Ascending aorta (tissue), 2 donors: ENCODE data around the gene SLC25A10. TPM values are rescaled to one million over a fixed set of nuclear protein-coding genes. Genes with fewer than 3 reads are reported as not detected.

Experiments used
- DNase-seq, 2 donors: peaks; one replicate each; pipeline ENCODE4 v3.0.0-alpha.2; 2019; ENCODE audit warnings: low spot score in 2 of 2
- H3K27ac ChIP-seq, 2 donors: fragments of 200-600 bp; sonication (generic); one replicate each; pipeline ENCODE4 v1.5.1; 2016 to 2017; ENCODE audit warnings: mild to moderate bottlenecking in 1 of 2
- H3K27me3 ChIP-seq: fragments of 200-600 bp; sonication (generic); one replicate; pipeline ENCODE4 v1.5.1; 2017
- H3K36me3 ChIP-seq, 2 donors: fragments of 200-600 bp; sonication (generic); one replicate each; pipeline ENCODE4 v1.5.1; 2016
- H3K4me1 ChIP-seq, 2 donors: fragments of 200-600 bp; sonication (generic); one replicate each; pipeline ENCODE4 v1.5.1; 2016 to 2017; ENCODE audit warnings: mild to moderate bottlenecking in 1 of 2
- H3K4me3 ChIP-seq, 2 donors: fragments of 200-600 bp; sonication (generic); one replicate each; pipeline ENCODE4 v1.5.1; 2016 to 2017; ENCODE audit warnings: mild to moderate bottlenecking in 1 of 2
- H3K9me3 ChIP-seq, 2 donors: fragments of 200-600 bp; sonication (generic); one replicate each; pipeline ENCODE4 v1.5.1; 2016
- CTCF ChIP-seq, 3 experiments: fragments of 200-600 bp in 2 of 3; fragments of 450-650 bp in 1 of 3; sonication (generic) in 2 of 3; IDR thresholded peaks; one replicate each; pipeline ENCODE4 v1.5.1; 2016 to 2019; ENCODE audit warnings: antibody characterized with exemption in 3 of 3, mild to moderate bottlenecking in 1 of 3, moderate library complexity in 1 of 3
- intact Hi-C: fragments of 100-400 bp; cut with DNase I; formaldehyde crosslinking; loops from one replicate; pipeline ENCODE4 v1.15.1; 2023
- total RNA-seq: library from RNA; depleted of rRNA; stranded (reverse); fragments of >200 nt; gene quantifications from one replicate; pipeline ENCODE4 v1.1.0, GENCODE V29; 2016

The SLC25A10 gene
- total RNA-seq, 1 donor from 2014 or later, result 0.53 TPM

- no peak for DNase-seq
- Histone ChIP-seq H3K4me3 (no peak overlapping the region), H3K27me3 (no peaks in the 10 kb centered on the region), H3K9me3 (no peaks in the 10 kb centered on the region), H3K4me1 (peaks cover 8 to 9% of the 10 kb centered on the region in 2 donors), H3K27ac (no peak overlapping the region), H3K36me3 (peaks cover 78 to 89% of the 10 kb centered on the region in 2 donors)
- TF ChIP-seq CTCF (IDR thresholded peaks at IDR 0.05), result no peak
- intact Hi-C loops, result no loop called here
Observed at GRCh38 chr17:81697261-81698044, 14.6 kb upstream of the SLC25A10 start.

GRCh38 chr17:81700353-81701287 is 11.5 kb upstream of the SLC25A10 start:
- H3K27ac ChIP-seq, result no peak overlapping the region
- H3K4me1 ChIP-seq, result peaks cover 19 to 20% of the 10 kb centered on the region in 2 donors
- intact Hi-C loops, result loop anchor here (5.0 kb wide), 1 partner anchor 63 kb away; the partner anchor contains the start of genes NPLOC4 and TSPAN10
- H3K9me3 ChIP-seq, result no peaks in the 10 kb centered on the region
- no peaks in the 10 kb centered on the region for H3K27me3 ChIP-seq
- no peak overlapping the region for H3K4me3 ChIP-seq
- no peak for DNase-seq
- TF ChIP-seq CTCF (IDR thresholded peaks at IDR 0.05), result no peak
- peaks cover 47 to 57% of the 10 kb centered on the region in 2 donors for H3K36me3 ChIP-seq

DNA sequence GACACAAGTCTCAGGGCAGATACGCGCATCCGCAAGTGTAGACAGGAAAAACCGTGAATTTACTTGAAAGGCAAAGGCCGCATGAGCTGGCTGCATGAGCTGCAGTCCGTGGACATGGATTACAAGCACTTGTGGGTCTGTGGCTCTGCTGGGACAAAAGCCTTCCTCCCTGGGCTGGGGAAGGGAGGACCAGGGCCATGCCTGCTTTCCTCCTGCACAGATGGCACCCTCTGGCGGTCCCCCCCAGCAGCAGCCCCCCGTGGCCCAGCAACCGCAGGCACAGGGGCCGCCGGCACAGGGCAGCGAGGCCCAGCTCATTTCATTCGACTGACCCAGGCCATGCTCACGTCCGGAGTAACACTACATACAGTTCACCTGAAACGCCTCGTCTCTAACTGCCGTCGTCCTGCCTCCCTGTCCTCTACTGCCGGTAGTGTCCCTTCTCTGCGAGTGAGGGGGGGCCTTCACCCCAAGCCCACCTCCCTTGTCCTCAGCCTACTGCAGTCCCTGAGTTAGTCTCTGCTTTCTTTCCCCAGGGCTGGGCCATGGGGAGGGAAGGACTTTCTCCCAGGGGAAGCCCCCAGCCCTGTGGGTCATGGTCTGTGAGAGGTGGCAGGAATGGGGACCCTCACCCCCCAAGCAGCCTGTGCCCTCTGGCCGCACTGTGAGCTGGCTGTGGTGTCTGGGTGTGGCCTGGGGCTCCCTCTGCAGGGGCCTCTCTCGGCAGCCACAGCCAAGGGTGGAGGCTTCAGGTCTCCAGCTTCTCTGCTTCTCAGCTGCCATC is 10.6 kb upstream of the SLC25A10 start:
- intact Hi-C loops, result loop anchor here (2.0 to 5.0 kb wide), 2 partner anchors 64 to 225 kb away; partner anchors contain the start of genes MAFG, NPLOC4 and TSPAN10
- Histone ChIP-seq H3K36me3 (peaks cover 44 to 48% of the 10 kb centered on the region in 2 donors), H3K27ac (no peak overlapping the region), H3K4me1 (peaks cover 19 to 20% of the 10 kb centered on the region in 2 donors), H3K27me3 (no peaks in the 10 kb centered on the region), H3K9me3 (no peaks in the 10 kb centered on the region), H3K4me3 (peak overlapping the region; percentile 76 to 83)
- TF ChIP-seq CTCF (IDR thresholded peaks at IDR 0.05), result no peak
- no peak for DNase-seq

DNA sequence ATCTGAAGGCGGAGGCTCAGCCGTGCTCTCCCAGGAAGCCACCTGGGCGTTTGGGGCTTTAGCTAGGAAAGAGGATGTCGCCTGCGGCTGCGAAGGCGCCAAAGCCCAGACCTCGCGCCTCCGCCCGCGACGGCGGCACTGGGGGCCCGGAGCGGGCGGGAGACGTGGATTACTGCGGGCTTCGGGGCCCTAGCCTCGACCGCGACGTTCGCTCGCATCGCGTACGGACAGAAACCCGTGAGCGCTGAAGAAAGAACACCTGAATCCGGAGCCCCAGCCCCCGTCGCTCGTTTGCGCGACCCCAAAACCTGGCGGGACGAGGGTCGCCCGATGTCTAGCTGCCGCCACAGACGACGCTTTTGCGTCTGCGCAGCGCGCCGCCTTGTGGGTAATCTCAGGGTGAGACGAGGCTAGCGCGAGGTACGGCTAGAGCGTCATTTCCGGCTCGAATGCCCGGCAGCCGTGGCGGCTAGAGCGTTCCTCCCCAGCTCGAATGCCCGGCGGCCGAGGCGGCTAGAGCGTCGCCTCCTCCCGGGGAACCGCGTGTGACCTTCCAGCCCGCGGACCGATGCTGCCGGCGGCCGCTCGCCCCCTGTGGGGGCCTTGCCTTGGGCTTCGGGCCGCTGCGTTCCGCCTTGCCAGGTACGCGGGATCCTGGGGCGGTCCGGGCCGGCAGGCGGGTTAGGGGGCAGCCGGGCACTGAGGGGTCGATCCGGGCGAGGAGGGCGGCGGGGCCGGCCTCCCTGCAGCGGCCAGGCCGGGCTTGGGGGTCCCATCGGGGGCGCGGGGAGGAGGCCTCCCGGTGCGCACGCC is 8.9 kb upstream of the SLC25A10 start, which contains the start of gene MRPL12:
TSS of gene MRPL12 (plus strand) at position 434 of the 813 bp plus-strand sequence. CDS start at position 569, 135 bp downstream.
- DNase-seq, result peak; percentile 57 to 94
- Histone ChIP-seq H3K4me3 (peak within 1 kb of the TSS; percentile 76 to 83), H3K36me3 (peaks cover 46 to 48% of the 10 kb centered on the region in 2 donors), H3K4me1 (peaks cover 19 to 20% of the 10 kb centered on the region in 2 donors), H3K9me3 (no peaks in the 10 kb centered on the region), H3K27ac (peak within 1 kb of the TSS; percentile 87 to 96), H3K27me3 (no peaks in the 10 kb centered on the region)
- intact Hi-C loops, result loop anchor here (1.0 to 5.0 kb wide), 3 partner anchors 20 to 224 kb away; partner anchors contain the start of genes ARL16, MAFG, NPLOC4 and TSPAN10
- TF ChIP-seq CTCF (IDR thresholded peaks at IDR 0.05), result peak in 2 of 3 experiments; percentile 20 to 51
